ENCODE measurements around the gene SFTPB.
A peak's percentile ranks its signal among the peaks of the same experiment; 100 is the strongest.

Gene SFTPB

DNA sequence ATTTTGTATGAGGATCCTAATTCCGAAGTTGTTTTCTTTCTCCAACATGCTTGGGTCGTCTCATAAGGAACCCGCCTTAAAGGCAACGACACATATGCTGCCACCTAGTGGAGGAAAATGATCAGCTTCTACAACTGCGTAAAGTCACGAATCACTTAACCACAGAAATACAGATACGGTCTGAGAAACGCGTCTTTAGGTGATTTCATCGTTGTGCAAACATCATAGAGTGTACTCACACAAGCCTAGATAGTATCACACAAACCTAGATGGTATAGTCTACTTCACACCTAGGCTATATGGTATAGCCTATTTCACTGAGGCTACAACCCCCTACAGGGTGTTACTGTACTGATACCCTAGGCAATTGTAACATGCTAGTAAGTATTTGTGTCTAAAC lies 39.3 kb upstream of the SFTPB start (continued):
- TF ChIP-seq ZXDB (tag by site-specific recombination; IDR thresholded peaks at IDR 0.05) = peak; percentile 46; the same call in 1 of the 2 replicates
- TF ChIP-seq ZNF211 (tag by site-specific recombination; IDR thresholded peaks at IDR 0.05; ENCODE audit: low read depth) = peak; percentile 90
- TF ChIP-seq, protein P1, sequence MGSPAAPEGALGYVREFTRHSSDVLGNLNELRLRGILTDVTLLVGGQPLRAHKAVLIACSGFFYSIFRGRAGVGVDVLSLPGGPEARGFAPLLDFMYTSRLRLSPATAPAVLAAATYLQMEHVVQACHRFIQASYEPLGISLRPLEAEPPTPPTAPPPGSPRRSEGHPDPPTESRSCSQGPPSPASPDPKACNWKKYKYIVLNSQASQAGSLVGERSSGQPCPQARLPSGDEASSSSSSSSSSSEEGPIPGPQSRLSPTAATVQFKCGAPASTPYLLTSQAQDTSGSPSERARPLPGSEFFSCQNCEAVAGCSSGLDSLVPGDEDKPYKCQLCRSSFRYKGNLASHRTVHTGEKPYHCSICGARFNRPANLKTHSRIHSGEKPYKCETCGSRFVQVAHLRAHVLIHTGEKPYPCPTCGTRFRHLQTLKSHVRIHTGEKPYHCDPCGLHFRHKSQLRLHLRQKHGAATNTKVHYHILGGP (tag by site-specific recombination; IDR thresholded peaks at IDR 0.05) = no peak
- no peak for TF ChIP-seq KLF9 (tag by site-specific recombination; IDR thresholded peaks at IDR 0.05; ENCODE audit: low read depth)
- peak; percentile 69 for TF ChIP-seq ZNF629 (tag by site-specific recombination; IDR thresholded peaks at IDR 0.05)
- TF ChIP-seq TRIM28 (IDR thresholded peaks at IDR 0.05; ENCODE audit: borderline replicate concordance, low read length) = peak; percentile 68; the same call in 1 of the 2 replicates
- TF ChIP-seq ZBTB21 (tag by site-specific recombination; IDR thresholded peaks at IDR 0.05) = 0 out of 2 replicates have a peak, but pooled peaks have one; percentile 37
- peak; percentile 78 for TF ChIP-seq ZNF24 (tag by site-specific recombination; IDR thresholded peaks at IDR 0.05)
- no peak for TF ChIP-seq ZNF184 (tag by site-specific recombination; IDR thresholded peaks at IDR 0.05)
- TF ChIP-seq, protein P2, sequence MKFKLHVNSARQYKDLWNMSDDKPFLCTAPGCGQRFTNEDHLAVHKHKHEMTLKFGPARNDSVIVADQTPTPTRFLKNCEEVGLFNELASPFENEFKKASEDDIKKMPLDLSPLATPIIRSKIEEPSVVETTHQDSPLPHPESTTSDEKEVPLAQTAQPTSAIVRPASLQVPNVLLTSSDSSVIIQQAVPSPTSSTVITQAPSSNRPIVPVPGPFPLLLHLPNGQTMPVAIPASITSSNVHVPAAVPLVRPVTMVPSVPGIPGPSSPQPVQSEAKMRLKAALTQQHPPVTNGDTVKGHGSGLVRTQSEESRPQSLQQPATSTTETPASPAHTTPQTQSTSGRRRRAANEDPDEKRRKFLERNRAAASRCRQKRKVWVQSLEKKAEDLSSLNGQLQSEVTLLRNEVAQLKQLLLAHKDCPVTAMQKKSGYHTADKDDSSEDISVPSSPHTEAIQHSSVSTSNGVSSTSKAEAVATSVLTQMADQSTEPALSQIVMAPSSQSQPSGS (tag by site-specific recombination; IDR thresholded peaks at IDR 0.05; ENCODE audit: low read depth) = peak; percentile 57
- TF ChIP-seq ZNF223 (tag by site-specific recombination; IDR thresholded peaks at IDR 0.05) = no peak
- TF ChIP-seq, protein P3, sequence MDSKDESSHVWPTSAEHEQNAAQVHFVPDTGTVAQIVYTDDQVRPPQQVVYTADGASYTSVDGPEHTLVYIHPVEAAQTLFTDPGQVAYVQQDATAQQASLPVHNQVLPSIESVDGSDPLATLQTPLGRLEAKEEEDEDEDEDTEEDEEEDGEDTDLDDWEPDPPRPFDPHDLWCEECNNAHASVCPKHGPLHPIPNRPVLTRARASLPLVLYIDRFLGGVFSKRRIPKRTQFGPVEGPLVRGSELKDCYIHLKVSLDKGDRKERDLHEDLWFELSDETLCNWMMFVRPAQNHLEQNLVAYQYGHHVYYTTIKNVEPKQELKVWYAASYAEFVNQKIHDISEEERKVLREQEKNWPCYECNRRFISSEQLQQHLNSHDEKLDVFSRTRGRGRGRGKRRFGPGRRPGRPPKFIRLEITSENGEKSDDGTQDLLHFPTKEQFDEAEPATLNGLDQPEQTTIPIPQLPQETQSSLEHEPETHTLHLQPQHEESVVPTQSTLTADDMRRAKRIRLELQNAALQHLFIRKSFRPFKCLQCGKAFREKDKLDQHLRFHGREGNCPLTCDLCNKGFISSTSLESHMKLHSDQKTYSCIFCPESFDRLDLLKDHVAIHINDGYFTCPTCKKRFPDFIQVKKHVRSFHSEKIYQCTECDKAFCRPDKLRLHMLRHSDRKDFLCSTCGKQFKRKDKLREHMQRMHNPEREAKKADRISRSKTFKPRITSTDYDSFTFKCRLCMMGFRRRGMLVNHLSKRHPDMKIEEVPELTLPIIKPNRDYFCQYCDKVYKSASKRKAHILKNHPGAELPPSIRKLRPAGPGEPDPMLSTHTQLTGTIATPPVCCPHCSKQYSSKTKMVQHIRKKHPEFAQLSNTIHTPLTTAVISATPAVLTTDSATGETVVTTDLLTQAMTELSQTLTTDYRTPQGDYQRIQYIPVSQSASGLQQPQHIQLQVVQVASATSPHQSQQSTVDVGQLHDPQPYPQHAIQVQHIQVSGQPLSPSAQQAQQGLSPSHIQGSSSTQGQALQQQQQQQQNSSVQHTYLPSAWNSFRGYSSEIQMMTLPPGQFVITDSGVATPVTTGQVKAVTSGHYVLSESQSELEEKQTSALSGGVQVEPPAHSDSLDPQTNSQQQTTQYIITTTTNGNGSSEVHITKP (tag by site-specific recombination; IDR thresholded peaks at IDR 0.05) = peak; percentile 100
- TF ChIP-seq ZNF792 (tag by site-specific recombination; IDR thresholded peaks at IDR 0.05) = no peak
- TF ChIP-seq ZNF623 (tag by site-specific recombination; IDR thresholded peaks at IDR 0.05) = no peak
- TF ChIP-seq OVOL3 (tag by site-specific recombination; IDR thresholded peaks at IDR 0.05) = no peak
- peak; percentile 83 for TF ChIP-seq ZNF654 (tag by site-specific recombination; IDR thresholded peaks at IDR 0.05; ENCODE audit: low read depth)
- peak; percentile 23; the same call in 1 of the 2 replicates for TF ChIP-seq SCRT2 (tag by site-specific recombination; IDR thresholded peaks at IDR 0.05)
- no peak for TF ChIP-seq ZNF658 (tag by site-specific recombination; IDR thresholded peaks at IDR 0.05)
- peak; percentile 88 for TF ChIP-seq ZNF660 (tag by site-specific recombination; IDR thresholded peaks at IDR 0.05)
- TF ChIP-seq, protein P4, sequence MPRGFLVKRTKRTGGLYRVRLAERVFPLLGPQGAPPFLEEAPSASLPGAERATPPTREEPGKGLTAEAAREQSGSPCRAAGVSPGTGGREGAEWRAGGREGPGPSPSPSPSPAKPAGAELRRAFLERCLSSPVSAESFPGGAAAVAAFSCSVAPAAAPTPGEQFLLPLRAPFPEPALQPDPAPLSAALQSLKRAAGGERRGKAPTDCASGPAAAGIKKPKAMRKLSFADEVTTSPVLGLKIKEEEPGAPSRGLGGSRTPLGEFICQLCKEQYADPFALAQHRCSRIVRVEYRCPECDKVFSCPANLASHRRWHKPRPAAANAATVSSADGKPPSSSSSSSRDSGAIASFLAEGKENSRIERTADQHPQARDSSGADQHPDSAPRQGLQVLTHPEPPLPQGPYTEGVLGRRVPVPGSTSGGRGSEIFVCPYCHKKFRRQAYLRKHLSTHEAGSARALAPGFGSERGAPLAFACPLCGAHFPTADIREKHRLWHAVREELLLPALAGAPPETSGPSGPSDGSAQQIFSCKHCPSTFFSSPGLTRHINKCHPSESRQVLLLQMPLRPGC (tag by site-specific recombination; IDR thresholded peaks at IDR 0.05) = 0 out of 2 replicates have a peak, but pooled peaks have one; percentile 17
- TF ChIP-seq ZBTB48 (tag by site-specific recombination; IDR thresholded peaks at IDR 0.05) = no peak
- TF ChIP-seq ZNF366 (tag by site-specific recombination; conservative IDR thresholded peaks at IDR 0.05) = peak; percentile 74
- TF ChIP-seq, protein P5, sequence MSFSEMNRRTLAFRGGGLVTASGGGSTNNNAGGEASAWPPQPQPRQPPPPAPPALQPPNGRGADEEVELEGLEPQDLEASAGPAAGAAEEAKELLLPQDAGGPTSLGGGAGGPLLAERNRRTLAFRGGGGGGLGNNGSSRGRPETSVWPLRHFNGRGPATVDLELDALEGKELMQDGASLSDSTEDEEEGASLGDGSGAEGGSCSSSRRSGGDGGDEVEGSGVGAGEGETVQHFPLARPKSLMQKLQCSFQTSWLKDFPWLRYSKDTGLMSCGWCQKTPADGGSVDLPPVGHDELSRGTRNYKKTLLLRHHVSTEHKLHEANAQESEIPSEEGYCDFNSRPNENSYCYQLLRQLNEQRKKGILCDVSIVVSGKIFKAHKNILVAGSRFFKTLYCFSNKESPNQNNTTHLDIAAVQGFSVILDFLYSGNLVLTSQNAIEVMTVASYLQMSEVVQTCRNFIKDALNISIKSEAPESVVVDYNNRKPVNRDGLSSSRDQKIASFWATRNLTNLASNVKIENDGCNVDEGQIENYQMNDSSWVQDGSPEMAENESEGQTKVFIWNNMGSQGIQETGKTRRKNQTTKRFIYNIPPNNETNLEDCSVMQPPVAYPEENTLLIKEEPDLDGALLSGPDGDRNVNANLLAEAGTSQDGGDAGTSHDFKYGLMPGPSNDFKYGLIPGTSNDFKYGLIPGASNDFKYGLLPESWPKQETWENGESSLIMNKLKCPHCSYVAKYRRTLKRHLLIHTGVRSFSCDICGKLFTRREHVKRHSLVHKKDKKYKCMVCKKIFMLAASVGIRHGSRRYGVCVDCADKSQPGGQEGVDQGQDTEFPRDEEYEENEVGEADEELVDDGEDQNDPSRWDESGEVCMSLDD (tag by site-specific recombination; IDR thresholded peaks at IDR 0.05) = no peak
- TF ChIP-seq, protein P6, sequence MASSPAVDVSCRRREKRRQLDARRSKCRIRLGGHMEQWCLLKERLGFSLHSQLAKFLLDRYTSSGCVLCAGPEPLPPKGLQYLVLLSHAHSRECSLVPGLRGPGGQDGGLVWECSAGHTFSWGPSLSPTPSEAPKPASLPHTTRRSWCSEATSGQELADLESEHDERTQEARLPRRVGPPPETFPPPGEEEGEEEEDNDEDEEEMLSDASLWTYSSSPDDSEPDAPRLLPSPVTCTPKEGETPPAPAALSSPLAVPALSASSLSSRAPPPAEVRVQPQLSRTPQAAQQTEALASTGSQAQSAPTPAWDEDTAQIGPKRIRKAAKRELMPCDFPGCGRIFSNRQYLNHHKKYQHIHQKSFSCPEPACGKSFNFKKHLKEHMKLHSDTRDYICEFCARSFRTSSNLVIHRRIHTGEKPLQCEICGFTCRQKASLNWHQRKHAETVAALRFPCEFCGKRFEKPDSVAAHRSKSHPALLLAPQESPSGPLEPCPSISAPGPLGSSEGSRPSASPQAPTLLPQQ (tag by site-specific recombination; IDR thresholded peaks at IDR 0.05) = peak; percentile 68
- peak; percentile 65; the same call in 1 of the 2 replicates for TF ChIP-seq ZNF248 (tag by site-specific recombination; IDR thresholded peaks at IDR 0.05)
